HepG2 (cell line): ENCODE measurements around the gene KRCC1. TPM values are rescaled to one million over a fixed set of nuclear protein-coding genes. Genes with fewer than 3 reads are reported as not detected.
"Not testable (repeated sequence)": the region's sequence is repeated elsewhere in the genome, so short reads cannot be mapped to it uniquely, and the experiment has no call there.

Source experiments
- ATAC-seq: fragments of 200-7000 bp; cut with Tn5 transposase; 3 replicates; pipeline ENCODE4 v1.9.1; 2020; ENCODE audit warnings: mild to moderate bottlenecking, moderate library complexity
- BruUV-seq: library from RNA; stranded (reverse); fragments of 400-500 nt; replicated peaks from 2 replicates; lab custom pipeline; 2021; lab: Mats Ljungman, UMichigan
- CTCF ChIA-PET: fragments of 300-600 bp; formaldehyde crosslinking; extraction: SDS; loops from one replicate; lab custom pipeline; 2021; ENCODE audit warnings: low total read pairs, inconsistent platforms, low intra/inter-chr PET ratio; lab: Yijun Ruan, JAX
- POLR2A ChIA-PET: fragments of 350-600 bp; sonication (Branson Sonifier 250); formaldehyde crosslinking; loops from one replicate; lab custom pipeline; 2020; ENCODE audit warnings: antibody characterized with exemption, inconsistent platforms; lab: Yijun Ruan, JAX
- DNase-seq: peaks from one replicate; pipeline ENCODE4 v3.0.0-alpha.2; 2015; ENCODE audit warnings: low spot score
- FAIRE-seq: peaks from 3 replicates; lab custom pipeline; 2011; peaks lifted over from hg19 to GRCh38; lab: Jason Lieb, UNC
- H2AFZ ChIP-seq: one replicate; pipeline ENCODE4 v1.6.1; 2011; ENCODE audit warnings: low read length, inconsistent platforms
- H3K27ac ChIP-seq: fragments of 300-600 bp; 3 replicates; pipeline ENCODE4 v1.8.0; 2011; ENCODE audit warnings: mixed run types, mild to moderate bottlenecking, mixed read lengths, low read length, inconsistent platforms; ENCODE audit not compliant: insufficient read depth; ENCODE audit errors: extremely low read length
- H3K27me3 ChIP-seq, 2 experiments: fragments of 200-600 bp in 1 of 2; 2 replicates in 1 of 2; 3 replicates in 1 of 2; pipeline versions ENCODE4 v1.6.0 to v1.8.0; 2011; ENCODE audit warnings: low read length in 2 of 2, mild to moderate bottlenecking in 2 of 2, moderate library complexity in 2 of 2, inconsistent platforms in 1 of 2; ENCODE audit not compliant: insufficient read depth in 2 of 2, control insufficient read depth in 1 of 2
- H3K36me3 ChIP-seq, 2 experiments: fragments of 200-600 bp in 1 of 2; replicated peaks in 1 of 2; 2 replicates in 1 of 2; 3 replicates in 1 of 2; pipeline versions ENCODE4 v1.5.1 to v1.8.0; 2011; ENCODE audit warnings: low read length in 2 of 2, inconsistent platforms in 1 of 2; ENCODE audit not compliant: insufficient read depth in 2 of 2, control insufficient read depth in 1 of 2
- H3K4me1 ChIP-seq: 2 replicates; pipeline ENCODE4 v1.5.1; 2012; ENCODE audit warnings: low read length, inconsistent platforms; ENCODE audit not compliant: insufficient read depth
- H3K4me2 ChIP-seq: 2 replicates; pipeline ENCODE4 v1.6.0; 2011; ENCODE audit warnings: low read depth, low read length, inconsistent platforms
- H3K4me3 ChIP-seq, 3 experiments: fragments of 200-600 bp in 1 of 3; sonication (generic), shearing (Covaris generic) in 1 of 3; replicated peaks in 1 of 3; 2 replicates each; pipeline ENCODE4 v1.5.1; 2011 to 2016; ENCODE audit warnings: low read length in 3 of 3, inconsistent platforms in 2 of 3, low read depth in 2 of 3, mild to moderate bottlenecking in 2 of 3, control low read depth in 1 of 3, mixed read lengths in 1 of 3; ENCODE audit not compliant: insufficient read depth in 1 of 3
- H3K79me2 ChIP-seq: one replicate; pipeline ENCODE4 v1.6.1; 2011; ENCODE audit warnings: low read length, inconsistent platforms; ENCODE audit not compliant: insufficient read depth
- H3K9ac ChIP-seq: 2 replicates; pipeline ENCODE4 v1.6.0; 2011; ENCODE audit warnings: mild to moderate bottlenecking, low read depth, low read length, inconsistent platforms; ENCODE audit not compliant: insufficient read depth
- H3K9me3 ChIP-seq: 2 replicates; pipeline ENCODE4 v1.5.1; 2012; ENCODE audit warnings: mild to moderate bottlenecking, low read length
- H4K20me1 ChIP-seq: 2 replicates; pipeline ENCODE4 v1.6.0; 2011; ENCODE audit warnings: inconsistent platforms, mild to moderate bottlenecking, low read length, moderate library complexity; ENCODE audit not compliant: insufficient read depth
- ETV5 ChIP-seq: IDR thresholded peaks from 2 replicates; pipeline ENCODE4 v1.6.1; 2018; ENCODE audit warnings: missing biosample characterization, missing genetic modification reagents, inconsistent platforms, borderline replicate concordance
- GATAD1 ChIP-seq: IDR thresholded peaks from 2 replicates; pipeline ENCODE4 v1.6.1; 2016; ENCODE audit warnings: missing genetic modification reagents, missing compliant biosample characterization
- MBNL3 ChIP-seq: fragments of 250-450 bp; sonication (Bioruptor Pico); conservative IDR thresholded peaks from 2 replicates; pipeline ENCODE4 v1.8.0; 2022; ENCODE audit warnings: mild to moderate bottlenecking, inconsistent platforms
- PHF5A ChIP-seq: IDR thresholded peaks from one replicate; pipeline ENCODE4 v1.6.1; 2018; ENCODE audit warnings: low read depth, missing genetic modification reagents; ENCODE audit not compliant: unreplicated experiment
- ZFP82 ChIP-seq: sonication (generic); formaldehyde crosslinking; IDR thresholded peaks from 2 replicates; pipeline ENCODE4 v1.5.1; 2020; ENCODE audit warnings: mild to moderate bottlenecking, missing genetic modification reagents, borderline replicate concordance
- ZNF296 ChIP-seq: sonication (generic); formaldehyde crosslinking; conservative IDR thresholded peaks from 2 replicates; pipeline ENCODE4 v1.5.0; 2020; ENCODE audit warnings: mild to moderate bottlenecking, missing genetic modification reagents
- ZNF354B ChIP-seq: sonication (generic); formaldehyde crosslinking; IDR thresholded peaks from 2 replicates; pipeline ENCODE4 v1.8.0; 2022; ENCODE audit warnings: mild to moderate bottlenecking, missing genetic modification reagents
- ZNF431 ChIP-seq: sonication (generic); formaldehyde crosslinking; IDR thresholded peaks from 2 replicates; pipeline ENCODE4 v1.9.0; 2022; ENCODE audit warnings: missing genetic modification reagents, low read depth, mild to moderate bottlenecking, borderline replicate concordance
- ZNF770 ChIP-seq: sonication (generic); formaldehyde crosslinking; IDR thresholded peaks from 2 replicates; pipeline ENCODE4 v1.5.0; 2020; ENCODE audit warnings: mild to moderate bottlenecking, missing genetic modification reagents
- ZNF776 ChIP-seq: sonication (generic); formaldehyde crosslinking; IDR thresholded peaks from 2 replicates; pipeline ENCODE4 v1.4.0; 2020; ENCODE audit warnings: mild to moderate bottlenecking, missing genetic modification reagents
- WGBS: methylation state at CpG from one replicate; pipeline ENCODE4 v1.1.6; 2017; ENCODE audit warnings: low lambda C conversion rate; 5-methylcytosine and 5-hydroxymethylcytosine counted together
- in situ Hi-C: cut with HindIII; loops from 2 replicates; pipeline ENCODE4 v1.10.0; 2017; ENCODE audit warnings: low pct_unique_long_range_greater_than_20kb; ENCODE audit not compliant: extremely low pct_ligation_motif_present
- intact Hi-C: fragments of 100-400 bp; cut with micrococcal nuclease; formaldehyde crosslinking; loops from one replicate; pipeline ENCODE4 v1.10.0; 2022; ENCODE audit not compliant: unreplicated experiment
- polyA plus RNA-seq, 8 experiments: library from polyadenylated mRNA; depleted of rRNA in 3 of 8; stranded (reverse) in 7 of 8; unstranded in 1 of 8; fragments of >200 nt; fragmentation: Illumina TruSeq in 4 of 8; extraction: Trizol in 4 of 8; gene quantifications; 2 replicates each; pipeline versions ENCODE4 v1.2.1 to v1.2.3, GENCODE V29; 2011 to 2016; ENCODE audit warnings: low read depth in 4 of 8, missing spikeins in 1 of 8, mixed read lengths in 1 of 8; ENCODE audit not compliant: insufficient read depth in 1 of 8
- total RNA-seq, 5 experiments: library from RNA; depleted of rRNA; stranded (reverse); fragments of >200 nt; fragmentation: Illumina TruSeq; extraction: Trizol; gene quantifications; 2 replicates each; pipeline ENCODE4 v1.2.3, GENCODE V29; 2016; ENCODE audit warnings: low read depth in 1 of 5

The KRCC1 gene
- total and polyA plus RNA-seq, 2 of the 13 experiments (the other 11 are each of a cell fraction or from before 2014, with no cell fraction given), result 6.5 to 7.7 TPM

GRCh38 chr2:88000474-88000873 is 55.1 kb downstream of the KRCC1 start:
- intact Hi-C loops, H3K4me2 ChIP-seq, H3K9ac ChIP-seq, DNase-seq, CTCF ChIA-PET, H3K36me3 ChIP-seq, H3K4me1 ChIP-seq, H3K27me3 ChIP-seq, H3K27ac ChIP-seq, H2AFZ ChIP-seq, FAIRE-seq, H3K4me3 ChIP-seq, in situ Hi-C loops, H3K79me2 ChIP-seq, H3K9me3 ChIP-seq, H4K20me1 ChIP-seq, POLR2A ChIA-PET, BruUV-seq, ATAC-seq: not testable (repeated sequence)
- 26% methylated on average over 3 of the region's 3 CpGs for WGBS
- TF ChIP-seq ZNF770 (CRISPR knock-in tag), result peak; percentile 64; the same call in 1 of the 2 replicates

- Histone ChIP-seq H4K20me1 (no peaks in the 10 kb centered on the region), H3K4me1 (no peaks in the 10 kb centered on the region), H3K4me2 (no peak overlapping the region)
- TF ChIP-seq PHF5A (CRISPR knock-in tag) (no peak), ZNF354B (CRISPR knock-in tag) (no peak), ZNF431 (CRISPR knock-in tag) (no peak), ZNF296 (CRISPR knock-in tag) (no peak), ZNF776 (CRISPR knock-in tag) (no peak), GATAD1 (CRISPR knock-in tag) (no peak), MBNL3 (CRISPR knock-in tag) (no peak), ETV5 (CRISPR knock-in tag) (no peak), ZFP82 (no peak)
- TF ChIP-seq, all 625 proteins: peak for 0
- ChIA-PET POLR2A (no interaction called here), CTCF (no interaction called here)
- H2AFZ ChIP-seq, result no peak overlapping the region
- intact Hi-C loops, result no loop called here
- no peaks in the 10 kb centered on the region for H3K79me2 ChIP-seq
- FAIRE-seq, result no peak
- H3K27ac ChIP-seq, result no peak overlapping the region
- ATAC-seq, result no peak
- peaks cover 0 to 1% of the 10 kb centered on the region in 2 experiments; a peak in 1 of 5 replicates for H3K27me3 ChIP-seq
- 46% methylated on average over 6 of the region's 6 CpGs for WGBS
- no TSS peak for BruUV-seq
- in situ Hi-C loops, result no loop called here
- H3K9ac ChIP-seq, result no peak overlapping the region
- H3K4me3 ChIP-seq, result no peak overlapping the region
- no peaks in the 10 kb centered on the region for H3K36me3 ChIP-seq
- DNase-seq, result no peak
- no peaks in the 10 kb centered on the region for H3K9me3 ChIP-seq
Measured at GRCh38 chr2:87996570-87996969, 59.0 kb downstream of the KRCC1 start.
